IMR-90 (cell line): ENCODE measurements around the gene ANXA4. TPM values are rescaled to one million over a fixed set of nuclear protein-coding genes. Genes with fewer than 3 reads are reported as not detected.

Source experiments
- ATAC-seq: fragments of 200-7000 bp; cut with Tn5 transposase; 2 replicates; pipeline ENCODE4 v1.9.1; 2020; ENCODE audit warnings: low read depth, mild to moderate bottlenecking, moderate library complexity
- BruUV-seq: library from RNA; stranded (reverse); fragments of 400-500 nt; replicated peaks from 2 replicates; lab custom pipeline; 2021; lab: Mats Ljungman, UMichigan
- CTCF ChIA-PET: fragments of 300-600 bp; formaldehyde crosslinking; extraction: SDS; loops from one replicate; lab custom pipeline; 2021; ENCODE audit warnings: antibody characterized with exemption; lab: Yijun Ruan, JAX
- POLR2A ChIA-PET: fragments of 300-600 bp; sonication (Branson Sonifier 250); formaldehyde crosslinking; loops from one replicate; lab custom pipeline; 2022; ENCODE audit warnings: antibody characterized with exemption; ENCODE audit not compliant: unreplicated experiment; lab: Charles Lee
- DNase-seq: peaks from one replicate; pipeline ENCODE4 v3.0.0; 2013
- H2AFZ ChIP-seq: replicated peaks from 2 replicates; pipeline ENCODE3; 2013; ENCODE audit warnings: low read length, mild to moderate bottlenecking; ENCODE audit not compliant: poor library complexity
- H2AK5ac ChIP-seq: 2 replicates; pipeline ENCODE4 v1.6.1; 2013; ENCODE audit warnings: low read depth, low read length, inconsistent platforms
- H2AK9ac ChIP-seq: replicated peaks from 2 replicates; pipeline ENCODE3; 2013; ENCODE audit warnings: mild to moderate bottlenecking, low read depth, low read length, moderate library complexity; ENCODE audit not compliant: poor library complexity
- H2BK120ac ChIP-seq: 2 replicates; pipeline ENCODE4 v1.6.1; 2013; ENCODE audit warnings: low read depth, low read length, inconsistent platforms
- H2BK15ac ChIP-seq: 3 replicates; pipeline ENCODE4 v1.6.1; 2013; ENCODE audit warnings: low read depth, low read length, inconsistent platforms
- H2BK20ac ChIP-seq: 2 replicates; pipeline ENCODE4 v1.6.1; 2013; ENCODE audit warnings: low read depth, mild to moderate bottlenecking, inconsistent platforms, low read length, moderate library complexity
- H2BK5ac ChIP-seq: 2 replicates; pipeline ENCODE4 v1.6.1; 2013; ENCODE audit warnings: mild to moderate bottlenecking, low read depth, low read length, inconsistent platforms; ENCODE audit not compliant: poor library complexity, severe bottlenecking
- H3K14ac ChIP-seq: replicated peaks from 2 replicates; pipeline ENCODE4 v1.6.1; 2013; ENCODE audit warnings: low read depth, low read length, inconsistent platforms
- H3K18ac ChIP-seq: 2 replicates; pipeline ENCODE4 v1.6.1; 2013; ENCODE audit warnings: low read depth, low read length, control low read depth
- H3K23ac ChIP-seq: 2 replicates; pipeline ENCODE4 v1.6.1; 2013; ENCODE audit warnings: low read depth, low read length, inconsistent platforms
- H3K27ac ChIP-seq: 2 replicates; pipeline ENCODE4 v1.5.1; 2013; ENCODE audit warnings: mild to moderate bottlenecking, control low read depth, low read length; ENCODE audit not compliant: insufficient read depth
- H3K27me3 ChIP-seq: 2 replicates; pipeline ENCODE4 v1.6.1; 2013; ENCODE audit warnings: low read length; ENCODE audit not compliant: control insufficient read depth, insufficient read depth
- H3K36me3 ChIP-seq: 2 replicates; pipeline ENCODE4 v1.6.1; 2013; ENCODE audit warnings: low read length, mixed read lengths; ENCODE audit not compliant: control insufficient read depth, insufficient read depth
- H3K4ac ChIP-seq: 2 replicates; pipeline ENCODE4 v1.6.1; 2013; ENCODE audit warnings: low read depth, low read length, inconsistent platforms
- H3K4me1 ChIP-seq: 2 replicates; pipeline ENCODE4 v1.6.1; 2013; ENCODE audit warnings: low read length, mixed read lengths; ENCODE audit not compliant: control insufficient read depth, insufficient read depth
- H3K4me2 ChIP-seq: 2 replicates; pipeline ENCODE4 v1.6.1; 2013; ENCODE audit warnings: low read depth, mild to moderate bottlenecking, control low read depth, low read length, moderate library complexity
- H3K4me3 ChIP-seq: 2 replicates; pipeline ENCODE4 v1.5.1; 2013; ENCODE audit warnings: low read depth, mild to moderate bottlenecking, control low read depth, low read length, moderate library complexity; ENCODE audit not compliant: insufficient read depth
- H3K56ac ChIP-seq: 2 replicates; pipeline ENCODE4 v1.6.1; 2013; ENCODE audit warnings: low read length, inconsistent platforms; ENCODE audit not compliant: insufficient read depth; ENCODE audit errors: extremely low read depth
- H3K79me1 ChIP-seq, 2 experiments: 2 replicates each; pipeline ENCODE4 v1.6.1; 2013; ENCODE audit warnings: low read length in 2 of 2, inconsistent platforms in 1 of 2, low read depth in 1 of 2
- H3K9ac ChIP-seq: 2 replicates; pipeline ENCODE4 v1.6.1; 2013; ENCODE audit warnings: low read depth, low read length, control low read depth
- H3K9me1 ChIP-seq: 2 replicates; pipeline ENCODE4 v1.6.1; 2013; ENCODE audit warnings: low read length, inconsistent platforms; ENCODE audit not compliant: insufficient read depth
- H3K9me3 ChIP-seq: 2 replicates; pipeline ENCODE4 v1.6.1; 2013; ENCODE audit warnings: low read length; ENCODE audit not compliant: control insufficient read depth, insufficient read depth
- H4K20me1 ChIP-seq: 2 replicates; pipeline ENCODE4 v1.6.1; 2013; ENCODE audit warnings: low read length, inconsistent platforms; ENCODE audit not compliant: insufficient read depth
- H4K5ac ChIP-seq: 2 replicates; pipeline ENCODE4 v1.6.1; 2013; ENCODE audit warnings: mild to moderate bottlenecking, low read depth, low read length, control low read depth
- H4K8ac ChIP-seq, 2 experiments: 2 replicates each; pipeline ENCODE4 v1.6.1; 2013; ENCODE audit warnings: low read depth in 2 of 2, low read length in 2 of 2, control low read depth in 1 of 2, inconsistent platforms in 1 of 2
- H4K91ac ChIP-seq: 2 replicates; pipeline ENCODE4 v1.6.1; 2013; ENCODE audit warnings: low read depth, low read length, inconsistent platforms; ENCODE audit not compliant: insufficient read depth
- BHLHE40 ChIP-seq: fragments of 150-350 bp; IDR thresholded peaks from 2 replicates; pipeline ENCODE4 v1.6.1; 2016; ENCODE audit warnings: mild to moderate bottlenecking, low read depth, low read length
- CEBPB ChIP-seq: IDR thresholded peaks from 2 replicates; pipeline ENCODE4 v1.6.1; 2012; ENCODE audit warnings: low read depth, low read length, improper control_type of control experiment
- CHD1 ChIP-seq: IDR thresholded peaks from 2 replicates; pipeline ENCODE4 v1.6.1; 2012; ENCODE audit warnings: low read depth, low read length, improper control_type of control experiment
- MAZ ChIP-seq: IDR thresholded peaks from 2 replicates; pipeline ENCODE4 v1.6.1; 2012; ENCODE audit warnings: low read depth, mild to moderate bottlenecking, low read length, improper control_type of control experiment, moderate library complexity, borderline replicate concordance
- NFE2L2 ChIP-seq: fragments of 150-350 bp; IDR thresholded peaks from 2 replicates; pipeline ENCODE4 v1.6.1; 2016; ENCODE audit warnings: low read depth, mild to moderate bottlenecking, low read length
- POLR2A ChIP-seq: IDR thresholded peaks from 2 replicates; pipeline ENCODE4 v1.6.1; 2012; ENCODE audit warnings: mild to moderate bottlenecking, low read depth, low read length
- RAD21 ChIP-seq: IDR thresholded peaks from 2 replicates; pipeline ENCODE4 v1.6.1; 2012; ENCODE audit warnings: low read length, improper control_type of control experiment
- RCOR1 ChIP-seq: IDR thresholded peaks from 2 replicates; pipeline ENCODE4 v1.6.1; 2012; ENCODE audit warnings: mild to moderate bottlenecking, low read length, improper control_type of control experiment; ENCODE audit not compliant: insufficient replicate concordance
- RFX5 ChIP-seq: IDR thresholded peaks from 2 replicates; pipeline ENCODE4 v1.8.0; 2012; ENCODE audit warnings: low read depth, mild to moderate bottlenecking, low read length, moderate library complexity
- WGBS, 2 experiments: methylation state at CpG; one replicate each; pipeline versions ENCODE4 v1.1.5 to v1.1.7; 2013; ENCODE audit warnings: missing lambda C conversion rate in 2 of 2; ENCODE audit not compliant: insufficient read length in 1 of 2; ENCODE audit errors: extremely low coverage in 2 of 2; 5-methylcytosine and 5-hydroxymethylcytosine counted together
- dilution Hi-C: fragments of 300-500 bp; cut with HindIII; formaldehyde crosslinking; loops from one replicate; pipeline ENCODE4 v1.14.3; 2018; ENCODE audit warnings: low sequenced_read_pairs; ENCODE audit not compliant: unreplicated experiment
- in situ Hi-C: fragments of 300-500 bp; cut with MboI; formaldehyde crosslinking; loops from 3 replicates; pipeline ENCODE4 v1.14.3; 2019; ENCODE audit warnings: low sequenced_read_pairs, inconsistent platforms, mixed read lengths
- intact Hi-C: fragments of 100-400 bp; cut with micrococcal nuclease; formaldehyde crosslinking; loops from 2 replicates; pipeline ENCODE4 v1.10.0; 2022
- polyA plus RNA-seq, 3 experiments: library from polyadenylated mRNA; depleted of rRNA; stranded (reverse); fragments of >200 nt; gene quantifications; 2 replicates each; pipeline ENCODE4 v1.2.3, GENCODE V29; 2012; ENCODE audit warnings: low replicate concordance in 1 of 3
- total RNA-seq: library from RNA; depleted of rRNA; stranded (reverse); fragments of >200 nt; gene quantifications from 2 replicates; pipeline ENCODE4 v1.2.3, GENCODE V29; 2012
- TF ChIP-seq, protein P1 (sequence below): fragments of 150-350 bp; IDR thresholded peaks from 2 replicates; pipeline ENCODE4 v1.6.1; 2016; ENCODE audit warnings: low read depth, mild to moderate bottlenecking, low read length, moderate library complexity, borderline replicate concordance

Gene ANXA4
- total and polyA plus RNA-seq, 2 of the 4 experiments (the other 2 are of a cell fraction) = 22.2 to 72.0 TPM

DNA sequence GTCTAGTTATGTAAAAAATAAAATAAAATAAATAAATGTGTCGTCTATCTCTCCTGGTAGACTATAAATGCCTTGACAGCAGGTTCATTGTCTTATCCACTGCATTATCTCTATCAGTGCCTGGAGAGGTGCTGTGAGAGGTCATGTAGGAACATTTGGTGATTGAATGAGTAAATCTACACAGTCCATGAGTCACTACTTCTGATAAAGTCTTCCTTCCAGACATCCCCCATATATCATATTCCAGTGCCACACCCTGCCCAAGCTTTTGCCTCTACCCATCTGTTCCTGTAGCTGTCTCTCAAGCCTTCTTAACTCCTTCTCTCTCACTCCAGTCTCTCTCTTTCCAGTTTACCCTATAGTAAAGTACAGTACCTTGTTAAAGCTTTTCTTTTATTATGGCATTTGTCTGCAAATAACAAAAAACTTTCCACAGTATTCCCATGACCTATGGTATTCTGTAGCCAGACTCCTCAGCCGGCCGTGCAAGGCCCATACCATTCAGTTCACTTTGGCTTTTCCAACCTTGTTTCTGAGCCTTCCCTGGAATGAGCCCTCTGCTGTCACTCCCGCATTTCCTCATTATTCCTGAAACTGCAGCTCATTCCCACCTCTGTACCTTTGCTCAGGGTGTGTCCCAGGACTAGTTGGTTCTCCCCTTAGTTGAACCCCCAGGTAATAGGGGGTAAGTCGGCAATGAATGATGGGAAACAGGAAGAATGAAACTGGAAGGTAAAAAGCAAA lies 37.5 kb downstream of the ANXA4 start:
- TF ChIP-seq MAZ (no peak), RAD21 (no peak), CHD1 (no peak), CEBPB (no peak), RCOR1 (no peak), RFX5 (no peak), POLR2A (no peak), NFE2L2 (no peak), BHLHE40 (no peak)
- TF ChIP-seq, protein P1, sequence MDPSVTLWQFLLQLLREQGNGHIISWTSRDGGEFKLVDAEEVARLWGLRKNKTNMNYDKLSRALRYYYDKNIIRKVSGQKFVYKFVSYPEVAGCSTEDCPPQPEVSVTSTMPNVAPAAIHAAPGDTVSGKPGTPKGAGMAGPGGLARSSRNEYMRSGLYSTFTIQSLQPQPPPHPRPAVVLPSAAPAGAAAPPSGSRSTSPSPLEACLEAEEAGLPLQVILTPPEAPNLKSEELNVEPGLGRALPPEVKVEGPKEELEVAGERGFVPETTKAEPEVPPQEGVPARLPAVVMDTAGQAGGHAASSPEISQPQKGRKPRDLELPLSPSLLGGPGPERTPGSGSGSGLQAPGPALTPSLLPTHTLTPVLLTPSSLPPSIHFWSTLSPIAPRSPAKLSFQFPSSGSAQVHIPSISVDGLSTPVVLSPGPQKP = no peak
- Histone ChIP-seq H3K4me1 (peaks cover 4% of the 10 kb centered on the region; the same call in 1 of the 2 replicates), H4K20me1 (no peaks in the 10 kb centered on the region; the same call in 1 of the 2 replicates), H3K9me1 (peaks cover 10% of the 10 kb centered on the region), H3K14ac (no peak overlapping the region), H2AK9ac (no peak overlapping the region), H3K4me3 (no peak overlapping the region), H2BK5ac (no peak overlapping the region), H3K4me2 (no peak overlapping the region), H3K23ac (no peak overlapping the region), H3K4ac (no peak overlapping the region), H2BK120ac (no peak overlapping the region), H2BK20ac (no peak overlapping the region), H4K8ac (no peak overlapping the region), H3K27me3 (no peaks in the 10 kb centered on the region), H3K9me3 (no peaks in the 10 kb centered on the region; the same call in 1 of the 2 replicates), H3K27ac (no peak overlapping the region), H2AK5ac (no peak overlapping the region), H3K56ac (no peak overlapping the region), H4K5ac (no peak overlapping the region), H2AFZ (no peak overlapping the region), H3K36me3 (no peaks in the 10 kb centered on the region), H3K18ac (no peak overlapping the region), H3K79me1 (peaks cover 3 to 25% of the 10 kb centered on the region in 2 experiments; a peak in 2 of 4 replicates), H4K91ac (no peak overlapping the region), H3K9ac (no peak overlapping the region), H2BK15ac (no peak overlapping the region)
- BruUV-seq = no TSS peak
- ChIA-PET POLR2A (interaction anchor here (0.5 kb wide), 1 partner anchor 350 kb away, joined by 4 read pairs; no protein-coding TSS in a partner anchor), CTCF (interaction anchor here (0.6 kb wide), 1 partner anchor 28 kb away, joined by 3 read pairs; no protein-coding TSS in a partner anchor)
- ATAC-seq = peak; percentile 40; the same call in 1 of the 2 replicates
- intact Hi-C loops = no loop called here
- dilution Hi-C loops = no loop called here
- WGBS, 2 experiments = 100% methylated on average over 2 of the region's 5 CpGs; no CpG with 5 or more reads in 1 of the 2 experiments
- in situ Hi-C loops = no loop called here
- peak; percentile 25 for DNase-seq
